GM21619 (cell line): Measurements from ENCODE around the gene CACNA1I.

ENCODE experiments used
- ATAC-seq: cut with Tn5 transposase; IDR thresholded peaks from one replicate; pipeline ENCODE4 v1.9.1; 2021; ENCODE audit not compliant: unreplicated experiment

CACNA1I gene

DNA sequence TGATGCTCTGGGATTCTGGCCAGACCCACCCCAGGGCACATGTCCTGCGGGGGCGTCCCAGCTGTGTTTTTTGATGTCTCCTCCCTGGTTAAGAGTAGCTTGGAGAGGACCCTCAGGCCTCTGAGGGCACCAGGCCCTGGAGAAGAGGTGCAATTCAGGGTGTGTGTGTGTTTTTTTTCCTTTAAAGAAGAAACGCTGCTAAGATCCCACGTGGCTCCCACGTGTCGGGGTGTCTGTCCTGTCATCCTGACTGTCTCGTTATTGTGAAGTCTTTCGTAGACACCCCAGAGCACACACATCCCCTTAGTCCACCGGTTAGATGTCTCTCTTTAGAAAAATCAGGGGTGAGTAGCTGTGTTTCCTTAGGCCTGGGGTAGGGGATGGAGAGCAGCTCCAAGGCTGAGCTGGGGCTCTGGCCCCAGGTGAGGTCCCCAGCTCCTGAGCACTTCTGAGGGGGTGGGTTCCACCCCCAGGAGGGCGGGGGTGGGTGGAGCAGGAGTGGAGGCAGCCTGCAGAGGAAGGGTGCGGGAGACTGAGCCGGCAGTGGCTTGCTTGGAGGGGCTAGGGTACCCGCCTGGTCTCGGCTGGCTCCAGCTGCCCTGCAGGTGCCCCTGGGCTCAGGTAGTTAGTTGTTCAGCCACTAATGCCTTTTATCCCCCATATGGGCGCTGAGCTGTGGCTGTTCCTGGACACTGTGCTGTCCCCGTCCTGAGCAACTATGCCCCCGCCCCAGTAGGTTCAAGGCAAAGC, 116.4 kb downstream of the CACNA1I start:
- no peak for ATAC-seq

DNA sequence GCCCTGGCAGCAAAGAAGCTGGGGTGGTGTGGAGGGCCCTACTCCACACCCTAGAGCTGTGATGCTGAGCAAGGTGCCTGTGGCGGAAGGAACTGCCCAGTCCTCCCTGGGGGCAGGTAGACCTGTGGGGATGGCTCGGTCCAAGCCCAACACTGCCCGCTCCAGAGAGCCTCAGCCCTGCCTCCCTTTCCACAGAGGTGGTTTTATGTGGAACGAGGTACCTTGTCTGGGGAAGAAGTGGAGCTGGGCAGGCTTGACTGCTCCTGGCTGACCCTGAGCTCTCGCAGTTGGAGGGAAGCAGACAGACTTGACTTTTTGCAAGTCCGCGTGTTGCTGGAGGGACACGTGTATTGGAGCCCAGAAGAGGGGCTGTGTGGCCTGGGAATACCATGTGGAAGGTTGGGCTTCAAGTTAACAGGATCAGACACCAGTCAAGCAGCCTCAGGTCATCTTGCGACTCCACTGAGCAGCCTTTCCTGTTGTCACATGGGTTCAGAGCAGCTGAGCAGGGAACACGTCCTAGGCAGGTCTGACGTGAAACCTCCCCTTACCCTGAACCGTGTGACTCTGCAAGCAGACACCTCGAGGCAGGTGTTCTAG, 117.7 kb downstream of the CACNA1I start:
- no peak for ATAC-seq

- ATAC-seq: no peak
Measured at GRCh38 chr22:39689421-39689820, 118.9 kb downstream of the CACNA1I start.

DNA sequence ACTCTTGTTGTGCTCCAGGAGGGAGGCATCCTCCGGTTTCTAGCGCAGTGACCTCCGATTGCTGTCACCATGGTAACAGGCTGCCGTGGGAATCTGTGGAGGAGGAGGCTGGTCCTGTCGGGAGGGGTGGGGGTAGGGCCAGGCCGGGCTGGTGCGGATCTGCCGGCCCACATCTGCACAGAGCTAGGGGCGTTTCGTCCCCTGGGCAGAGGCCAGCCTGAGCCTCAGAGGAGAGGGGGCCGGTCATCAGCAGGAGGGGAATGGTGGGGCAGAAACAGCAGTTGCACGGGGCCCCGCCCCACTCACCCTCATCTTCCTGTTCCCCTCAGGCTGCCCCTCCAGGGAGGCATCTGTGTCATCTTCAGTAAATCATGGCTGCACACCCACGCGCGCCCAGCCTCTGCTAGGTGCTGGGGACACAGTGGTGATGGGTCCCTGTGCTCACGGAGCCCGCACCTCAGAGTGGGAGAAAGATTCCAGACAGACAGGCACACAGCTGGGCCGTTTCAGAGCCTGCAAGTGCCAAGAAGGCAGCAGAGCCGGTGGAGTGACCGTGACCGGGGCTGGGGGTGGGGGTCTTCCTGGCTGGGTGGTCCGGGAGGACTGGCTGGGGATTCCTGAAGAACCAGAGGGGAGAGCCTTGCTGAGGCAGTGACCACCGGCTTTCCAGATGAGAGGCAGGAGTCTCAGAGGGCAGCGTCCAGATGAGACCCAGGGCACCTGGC, 120.5 kb downstream of the CACNA1I start:
- ATAC-seq: no peak

DNA sequence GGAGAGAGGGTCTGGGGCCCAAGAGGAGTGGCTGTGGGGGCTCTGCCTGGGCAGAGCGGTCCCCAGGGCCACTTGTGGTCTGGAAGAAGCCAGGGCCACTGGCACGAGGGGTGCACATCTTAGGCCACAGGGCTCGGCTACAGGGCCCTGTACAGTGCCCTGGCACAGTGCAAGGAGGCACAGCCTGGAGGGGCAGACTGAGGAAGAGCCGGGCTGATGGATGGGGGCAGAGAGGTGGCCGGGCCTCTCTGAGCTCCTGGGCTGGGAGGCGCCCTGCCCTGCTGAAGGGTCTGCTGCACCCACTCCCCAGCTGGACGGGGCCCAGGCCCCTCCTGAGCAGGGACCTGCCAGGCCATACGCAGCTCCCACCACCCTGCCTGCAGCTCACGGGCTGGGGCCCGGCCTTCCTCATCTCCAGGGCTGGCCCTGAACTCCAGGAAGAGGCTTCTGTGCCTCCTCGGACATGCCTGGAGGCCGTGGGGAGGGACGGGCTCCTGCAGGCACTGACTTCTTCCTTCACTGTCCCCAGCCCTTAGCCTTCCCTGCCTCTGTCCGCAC, 123.5 kb downstream of the CACNA1I start:
- no peak for ATAC-seq

GRCh38 chr22:39697790-39698430, 127.4 kb downstream of the CACNA1I start:
- ATAC-seq: no peak

GRCh38 chr22:39699631-39700360, 129.2 kb downstream of the CACNA1I start:
- ATAC-seq: no peak

- no peak for ATAC-seq
Measured at GRCh38 chr22:39700565-39700964, 130.0 kb downstream of the CACNA1I start.

GRCh38 chr22:39703091-39703490, 132.5 kb downstream of the CACNA1I start:
- ATAC-seq: no peak

DNA sequence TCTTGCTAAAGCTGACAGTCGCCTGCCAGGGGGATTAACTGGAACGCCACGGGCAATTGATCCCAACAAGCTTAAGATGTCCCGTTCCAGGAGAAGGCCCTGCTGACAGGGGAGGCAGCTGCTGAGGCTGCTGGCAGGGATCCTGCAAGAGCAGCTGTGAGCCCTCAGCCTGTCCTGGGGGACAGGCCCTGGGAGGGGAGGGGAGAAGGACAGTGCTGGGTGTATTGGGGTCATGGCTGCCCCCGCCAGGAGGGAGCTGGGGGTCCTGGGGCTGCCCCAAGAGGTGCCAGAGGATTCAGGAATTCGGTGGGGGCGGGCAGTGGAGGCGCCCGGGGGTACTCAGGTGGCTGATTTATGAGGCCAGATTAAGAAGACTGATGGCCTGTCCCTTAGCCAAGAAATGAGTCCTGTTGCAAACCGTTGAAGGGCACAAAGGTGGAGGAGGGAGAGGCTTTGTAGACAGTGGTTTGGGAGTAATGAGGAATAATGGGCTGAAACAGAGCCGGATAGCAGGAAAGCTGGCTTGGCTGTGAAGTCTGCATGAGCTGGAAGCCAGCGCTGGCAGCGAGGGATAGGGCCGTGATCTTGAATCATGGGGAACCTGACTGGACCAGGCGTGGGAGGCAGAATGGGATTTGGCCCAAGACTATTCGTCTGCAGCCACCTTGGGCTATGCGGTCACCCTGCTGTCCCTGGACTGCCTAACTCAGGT, 133.5 kb downstream of the CACNA1I start:
- ATAC-seq: no peak

- no peak for ATAC-seq
Measured at GRCh38 chr22:39705386-39705785, 134.8 kb downstream of the CACNA1I start.

DNA sequence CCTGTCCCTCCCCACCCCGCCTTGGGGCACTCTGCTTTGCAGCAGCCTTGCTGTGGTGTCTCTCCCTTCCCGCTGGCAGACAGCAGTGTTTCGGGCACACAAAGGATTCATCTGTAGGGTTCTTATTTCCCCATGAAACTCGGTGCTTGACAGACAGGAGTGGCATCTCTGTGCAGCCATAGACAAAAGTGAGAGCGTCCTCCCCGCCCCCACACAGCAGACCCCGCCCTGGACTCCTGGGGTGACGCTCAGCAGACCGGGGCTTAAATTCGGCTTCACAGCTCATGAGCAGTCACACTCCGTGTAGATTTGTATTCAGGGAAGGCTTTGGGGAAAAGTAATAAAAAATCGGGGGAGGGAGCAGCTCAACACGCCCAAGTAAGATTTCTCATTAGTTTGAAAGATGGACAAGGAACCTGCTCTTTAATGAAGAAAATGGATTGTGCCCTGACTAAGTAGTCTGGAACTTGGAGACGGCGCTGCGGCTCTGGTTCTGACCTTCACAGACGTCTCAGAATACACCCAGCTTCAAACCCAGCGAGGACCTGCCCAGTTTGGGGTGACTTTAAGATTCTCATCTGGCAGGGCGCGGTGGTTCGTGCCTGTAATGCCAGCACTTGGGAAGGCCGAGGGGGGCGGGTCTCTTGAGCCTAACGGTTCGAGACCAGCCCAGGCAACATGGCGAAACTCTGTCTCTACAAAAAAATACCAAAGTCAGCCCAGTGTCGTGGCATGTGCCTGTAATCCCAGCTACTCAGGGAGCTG, 136.0 kb downstream of the CACNA1I start:
- ATAC-seq: no peak

- no peak for ATAC-seq
Measured at GRCh38 chr22:39707351-39707750, 136.8 kb downstream of the CACNA1I start.

GRCh38 chr22:39707816-39708215, 137.3 kb downstream of the CACNA1I start:
- ATAC-seq: no peak

DNA sequence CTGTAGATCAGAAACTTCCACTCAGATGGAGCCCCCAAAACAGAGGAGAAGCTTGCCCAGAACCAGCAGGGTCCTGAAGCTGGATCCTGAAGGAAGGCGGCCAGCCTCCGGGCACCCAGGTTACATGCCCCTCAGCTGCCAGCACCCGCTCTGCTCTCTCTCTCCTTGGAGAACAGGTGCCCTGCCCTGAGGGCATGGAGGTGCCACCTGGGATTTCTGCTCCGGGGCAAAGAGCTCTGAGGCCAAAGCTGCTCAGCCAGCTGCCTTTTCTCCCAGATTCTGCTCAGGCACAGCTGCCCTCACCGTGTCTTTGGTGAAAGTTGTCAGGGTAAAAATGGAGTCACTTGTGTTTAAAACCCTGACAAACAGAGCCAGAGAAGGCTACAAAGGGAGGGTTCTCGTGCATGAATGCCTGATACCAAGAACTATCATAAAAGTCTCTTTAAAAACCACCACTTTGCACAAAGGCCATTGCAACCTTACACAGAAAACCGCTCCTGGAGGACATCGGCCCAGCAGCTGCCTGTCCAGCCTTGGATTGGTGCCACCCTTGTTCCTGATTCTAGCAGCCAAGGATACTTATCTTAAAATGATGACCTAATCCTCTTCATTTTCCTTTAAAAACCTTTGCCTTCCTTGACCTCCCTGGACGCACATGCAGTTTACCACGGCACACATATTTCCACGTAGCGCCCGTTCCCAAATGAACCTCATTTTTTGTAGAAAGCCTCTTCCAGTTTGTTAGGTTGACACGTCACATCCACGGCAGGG, 140.0 kb downstream of the CACNA1I start:
- ATAC-seq: no peak

- ATAC-seq: no peak
Measured at GRCh38 chr22:39712081-39712480, 141.5 kb downstream of the CACNA1I start.

GRCh38 chr22:39712751-39713525, 142.4 kb downstream of the CACNA1I start:
- ATAC-seq: no peak

DNA sequence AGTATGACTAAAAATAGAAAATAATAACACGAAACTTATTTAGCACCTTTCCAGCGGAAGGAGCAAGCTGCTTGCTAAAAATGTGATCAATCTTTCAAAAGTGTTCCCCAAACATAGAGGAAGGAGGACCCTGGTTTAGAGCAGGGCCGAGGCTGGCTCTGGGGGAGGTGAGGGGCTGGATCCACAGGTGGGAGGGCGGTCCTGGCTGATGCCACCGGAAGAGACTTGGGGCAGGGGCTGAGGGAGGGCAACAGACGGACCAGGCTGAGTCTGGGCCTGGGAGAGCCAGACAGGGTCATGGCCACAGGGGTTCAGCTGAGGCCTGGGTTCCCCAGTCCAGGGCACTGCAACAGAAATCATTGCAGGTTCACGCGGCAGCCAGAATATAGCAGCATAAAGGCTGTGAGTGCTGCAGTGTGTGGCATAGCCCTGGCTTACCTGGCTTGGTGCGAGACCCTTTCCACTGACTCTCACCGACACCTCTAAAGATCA, 143.3 kb downstream of the CACNA1I start:
- no peak for ATAC-seq
